Mucosa of descending colon (tissue), 3 donors: ENCODE data around the gene CARD18. TPM values are rescaled to one million over a fixed set of nuclear protein-coding genes. Genes with fewer than 3 reads are reported as not detected.

ENCODE experiments used
- ATAC-seq: fragments of 200-7000 bp; cut with Tn5 transposase; one replicate; pipeline ENCODE4 v1.9.1; 2020; ENCODE audit warnings: mild to moderate bottlenecking, moderate library complexity
- DNase-seq, 3 donors: peaks; one replicate each; pipeline ENCODE4 v3.0.0-alpha.2; 2020
- H3K36me3 ChIP-seq: fragments of 200-600 bp; one replicate; pipeline ENCODE4 v1.8.0; 2021; ENCODE audit warnings: low read depth, mild to moderate bottlenecking
- H3K4me1 ChIP-seq: fragments of 200-600 bp; one replicate; pipeline ENCODE4 v1.8.0; 2021; ENCODE audit warnings: low read depth, mild to moderate bottlenecking
- H3K4me3 ChIP-seq: fragments of 200-600 bp; one replicate; pipeline ENCODE4 v1.8.0; 2021; ENCODE audit warnings: mild to moderate bottlenecking
- H3K9me3 ChIP-seq: fragments of 200-600 bp; one replicate; pipeline ENCODE4 v1.8.0; 2021; ENCODE audit warnings: mild to moderate bottlenecking
- CTCF ChIP-seq: fragments of 200-600 bp; IDR thresholded peaks from one replicate; pipeline ENCODE4 v1.8.0; 2022; ENCODE audit warnings: antibody characterized with exemption, mild to moderate bottlenecking
- intact Hi-C, 2 donors: fragments of 100-400 bp; cut with DNase I in 1 of 2; cut with micrococcal nuclease in 1 of 2; formaldehyde crosslinking; loops; one replicate each; pipeline versions ENCODE4 v1.11.0 to v1.11.1; 2022; cut with DNase I, micrococcal nuclease
- long read RNA-seq, 2 donors: library from polyadenylated mRNA; unstranded; transcript quantifications; one replicate each; pipeline ENCODE4 v2.0.0, GENCODE V29; 2019 to 2021
- total RNA-seq, 3 donors: library from RNA; stranded (reverse); fragmentation: NEBNext Ultra II Directional in 2 of 3; extraction: Animal tissue kit (Norgen Biotek cat#: 25700) in 2 of 3; gene quantifications; one replicate each; pipeline versions ENCODE4 v1.2.1 to v1.2.4, GENCODE V29; 2021 to 2023
- donor health status: DM: no; HTN: no; CAD: no; lungs with moderate emphysema.
- donor health status: DM: no; HTN: no; CAD: no.
- donor health status: DM: no; HTN: yes; CAD: no.

CARD18 gene
- total RNA-seq: not detected
- long read RNA-seq, donor 1: 0 reads
- long read RNA-seq, donor 2: 0 reads

- DNase-seq (no peak), ATAC-seq (no peak)
- Histone ChIP-seq H3K4me3 (no peak within 1 kb of the TSS), H3K4me1 (no peaks in the 10 kb centered on the region), H3K36me3 (no peaks in the 10 kb centered on the region), H3K9me3 (no peaks in the 10 kb centered on the region)
- intact Hi-C loops: no loop called here
- no peak for TF ChIP-seq CTCF
Measured at GRCh38 chr11:105139669-105140068, at the start of gene CARD18. CARD18 (minus strand) TSS chr11:105139769; CDS start chr11:105139726, 43 bp downstream.

GRCh38 chr11:105183987-105184386 is 44.4 kb upstream of the CARD18 start:
- ATAC-seq: no peak
- no peak for TF ChIP-seq CTCF
- DNase-seq: no peak
- no peaks in the 10 kb centered on the region for H3K36me3 ChIP-seq
- no peak overlapping the region for H3K4me3 ChIP-seq
- H3K9me3 ChIP-seq: no peaks in the 10 kb centered on the region
- intact Hi-C loops: no loop called here
- H3K4me1 ChIP-seq: no peaks in the 10 kb centered on the region

GRCh38 chr11:105183426-105183825 is 43.9 kb upstream of the CARD18 start:
- Histone ChIP-seq H3K4me1 (no peaks in the 10 kb centered on the region), H3K36me3 (no peaks in the 10 kb centered on the region), H3K4me3 (no peak overlapping the region), H3K9me3 (no peaks in the 10 kb centered on the region)
- no peak for DNase-seq
- intact Hi-C loops: no loop called here
- no peak for ATAC-seq
- TF ChIP-seq CTCF: no peak

GRCh38 chr11:105181521-105181920 is 42.0 kb upstream of the CARD18 start:
- Histone ChIP-seq H3K4me1 (no peaks in the 10 kb centered on the region), H3K36me3 (no peaks in the 10 kb centered on the region), H3K9me3 (no peaks in the 10 kb centered on the region), H3K4me3 (no peak overlapping the region)
- no peak for TF ChIP-seq CTCF
- peak; percentile 49 for ATAC-seq
- no peak for DNase-seq
- intact Hi-C loops: no loop called here

- H3K36me3 ChIP-seq: no peaks in the 10 kb centered on the region
- H3K9me3 ChIP-seq: no peaks in the 10 kb centered on the region
- TF ChIP-seq CTCF: no peak
- H3K4me1 ChIP-seq: no peaks in the 10 kb centered on the region
- no peak overlapping the region for H3K4me3 ChIP-seq
- DNase-seq (no peak), ATAC-seq (no peak)
- intact Hi-C loops: no loop called here
Measured at GRCh38 chr11:105181100-105181499, 41.5 kb upstream of the CARD18 start.
